Fibroblast of lung (primary cell): Measurements from ENCODE around the gene KLHL5. TPM values are rescaled to one million over a fixed set of nuclear protein-coding genes. Genes with fewer than 3 reads are reported as not detected.

Source experiments
- DNase-seq, 2 donors: peaks; one replicate each; pipeline versions ENCODE4 v3.0.0 to v3.0.0-alpha.2; 2010; ENCODE audit warnings: low read depth in 2 of 2
- H2AFZ ChIP-seq: 2 replicates; pipeline ENCODE4 v1.5.1; 2012; ENCODE audit warnings: low read length, control low read depth, inconsistent platforms
- H3K27ac ChIP-seq: 2 replicates; pipeline ENCODE4 v1.5.1; 2011; ENCODE audit warnings: low read length, control low read depth; ENCODE audit not compliant: insufficient read depth
- H3K27me3 ChIP-seq: 2 replicates; pipeline ENCODE4 v1.5.1; 2011; ENCODE audit warnings: mild to moderate bottlenecking, low read length; ENCODE audit not compliant: control insufficient read depth, insufficient read depth
- H3K36me3 ChIP-seq: 2 replicates; pipeline ENCODE4 v1.5.1; 2011; ENCODE audit warnings: low read length; ENCODE audit not compliant: control insufficient read depth, insufficient read depth
- H3K4me1 ChIP-seq: 2 replicates; pipeline ENCODE4 v1.5.1; 2011; ENCODE audit warnings: low read length; ENCODE audit not compliant: control insufficient read depth, insufficient read depth; ENCODE audit errors: extremely low read depth
- H3K4me2 ChIP-seq: 2 replicates; pipeline ENCODE4 v1.5.1; 2011; ENCODE audit warnings: low read length, control low read depth; ENCODE audit not compliant: insufficient read depth; ENCODE audit errors: extremely low read depth
- H3K4me3 ChIP-seq, 4 experiments: fragments of 200-600 bp in 1 of 4; sonication (generic) in 1 of 4; replicated peaks in 1 of 4; 2 replicates each; pipeline ENCODE4 v1.5.1; 2011 to 2016; ENCODE audit warnings: low read length in 4 of 4, low read depth in 3 of 4, mild to moderate bottlenecking in 3 of 4, control low read depth in 2 of 4, inconsistent platforms in 1 of 4, mixed read lengths in 1 of 4; ENCODE audit not compliant: insufficient read depth in 1 of 4; ENCODE audit errors: control extremely low read depth in 1 of 4
- H3K79me2 ChIP-seq: 2 replicates; pipeline ENCODE4 v1.5.1; 2012; ENCODE audit warnings: mild to moderate bottlenecking, low read length, inconsistent platforms; ENCODE audit not compliant: control insufficient read depth, insufficient read depth
- H3K9ac ChIP-seq: 2 replicates; pipeline ENCODE4 v1.5.1; 2011; ENCODE audit warnings: mild to moderate bottlenecking, low read length, control low read depth; ENCODE audit not compliant: insufficient read depth
- H3K9me3 ChIP-seq: 2 replicates; pipeline ENCODE4 v1.5.1; 2012; ENCODE audit warnings: low read depth, low read length; ENCODE audit not compliant: control insufficient read depth, insufficient read depth
- H4K20me1 ChIP-seq: 2 replicates; pipeline ENCODE4 v1.5.1; 2011; ENCODE audit warnings: low read length; ENCODE audit not compliant: control insufficient read depth, insufficient read depth; ENCODE audit errors: extremely low read depth
- CTCF ChIP-seq, 2 donors: IDR thresholded peaks in 1 of 2; conservative IDR thresholded peaks in 1 of 2; 1 replicate in 1 of 2; 2 replicates in 1 of 2; pipeline ENCODE4 v1.5.1; 2011 to 2012; ENCODE audit warnings: low read length in 2 of 2, control low read depth in 1 of 2, inconsistent platforms in 1 of 2, low read depth in 1 of 2, mild to moderate bottlenecking in 1 of 2
- EZH2 ChIP-seq: IDR thresholded peaks from 2 replicates; pipeline ENCODE4 v1.5.1; 2012; ENCODE audit warnings: low read length, control low read depth, mild to moderate bottlenecking; ENCODE audit errors: missing control alignments
- polyA plus RNA-seq, 2 donors: library from polyadenylated mRNA; depleted of rRNA in 1 of 2; stranded (reverse) in 1 of 2; unstranded in 1 of 2; fragments of >200 nt; gene quantifications; 2 replicates each; pipeline ENCODE4 v1.2.1, GENCODE V29; 2011 to 2012; ENCODE audit warnings: missing spikeins in 1 of 2
- total RNA-seq: library from RNA; depleted of rRNA; stranded (reverse); fragments of >200 nt; gene quantifications from 2 replicates; pipeline ENCODE4 v1.2.1, GENCODE V29; 2014

KLHL5 gene
- total and polyA plus RNA-seq, 2 donors (not counting 1 experiment from before 2014, with no cell fraction given), result 88.3 to 120 TPM

GRCh38 chr4:39037941-39038340, 24.1 kb upstream of the KLHL5 start:
- Histone ChIP-seq H3K9me3 (no peaks in the 10 kb centered on the region), H3K9ac (no peak overlapping the region), H3K27me3 (no peaks in the 10 kb centered on the region), H2AFZ (no peak overlapping the region), H3K4me2 (no peak overlapping the region), H3K36me3 (no peaks in the 10 kb centered on the region), H3K79me2 (no peaks in the 10 kb centered on the region), H3K27ac (no peak overlapping the region), H4K20me1 (no peaks in the 10 kb centered on the region), H3K4me1 (no peaks in the 10 kb centered on the region), H3K4me3 (no peak overlapping the region)
- DNase-seq, result no peak
- TF ChIP-seq EZH2 (no peak), CTCF (conservative IDR thresholded peaks at IDR 0.05 in 1 of 2, IDR thresholded peaks at IDR 0.05 in 1 of 2; ENCODE audit: low read depth in 1 of 2, low read length in 2 of 2) (no peak)

GRCh38 chr4:39039108-39039507, 22.9 kb upstream of the KLHL5 start:
- no peak for TF ChIP-seq EZH2
- Histone ChIP-seq H3K9me3 (no peaks in the 10 kb centered on the region), H3K4me2 (no peak overlapping the region), H3K4me1 (peaks cover 2% of the 10 kb centered on the region), H3K9ac (no peak overlapping the region), H3K27ac (no peak overlapping the region), H3K79me2 (no peaks in the 10 kb centered on the region), H4K20me1 (no peaks in the 10 kb centered on the region), H3K27me3 (no peaks in the 10 kb centered on the region), H3K4me3 (no peak overlapping the region), H3K36me3 (no peaks in the 10 kb centered on the region), H2AFZ (no peak overlapping the region)
- DNase-seq, result no peak

- DNase-seq, result no peak
- no peak overlapping the region for H2AFZ ChIP-seq
Measured at GRCh38 chr4:39042366-39042765, 19.7 kb upstream of the KLHL5 start.

More at GRCh38 chr4:39042366-39042765, 19.7 kb upstream of the KLHL5 start:
- Histone ChIP-seq H3K9ac (no peak overlapping the region), H3K79me2 (peaks cover 14% of the 10 kb centered on the region), H3K36me3 (no peaks in the 10 kb centered on the region), H4K20me1 (no peaks in the 10 kb centered on the region), H3K4me3 (no peak overlapping the region), H3K27me3 (no peaks in the 10 kb centered on the region), H3K4me1 (peaks cover 2% of the 10 kb centered on the region), H3K27ac (no peak overlapping the region), H3K9me3 (no peaks in the 10 kb centered on the region), H3K4me2 (no peak overlapping the region)
- TF ChIP-seq EZH2, result no peak
- no peak for TF ChIP-seq CTCF (conservative IDR thresholded peaks at IDR 0.05 in 1 of 2, IDR thresholded peaks at IDR 0.05 in 1 of 2; ENCODE audit: low read depth in 1 of 2, low read length in 2 of 2)
